ENCODE results near the gene ADGRL3.

GRCh38 chr4:61254406-61254805, 54.3 kb downstream of the ADGRL3 start:
- TF ChIP-seq POLR2A (IDR thresholded peaks at IDR 0.05), result no peak
- no peak for TF ChIP-seq CTCF (IDR thresholded peaks at IDR 0.05)
- no peak for TF ChIP-seq EP300 (IDR thresholded peaks at IDR 0.05)
